Pancreas (tissue), 10 donors: Measurements from ENCODE around the gene CXXC5. TPM values are rescaled to one million over a fixed set of nuclear protein-coding genes. Genes with fewer than 3 reads are reported as not detected.

ENCODE experiments used
- ATAC-seq, 4 donors: fragments of 200-7000 bp; cut with Tn5 transposase; one replicate each; pipeline versions ENCODE4 v1.8.0 to v1.9.1; 2020; ENCODE audit warnings: mild to moderate bottlenecking in 4 of 4, moderate library complexity in 4 of 4
- DNase-seq, 6 donors: peaks; one replicate each; pipeline ENCODE4 v3.0.0-alpha.2; 2020
- FAIRE-seq: peaks from 2 replicates; lab custom pipeline; 2012; peaks lifted over from hg19 to GRCh38; lab: Jason Lieb, UNC
- H3K27ac ChIP-seq, 4 donors: fragments of 200-600 bp; sonication (generic); 1 replicate in 3 of 4; 2 replicates in 1 of 4; pipeline versions ENCODE4 v1.5.0 to v1.8.0; 2020
- H3K27me3 ChIP-seq, 4 donors: fragments of 200-600 bp; one replicate each; pipeline ENCODE4 v1.8.0; 2021
- H3K36me3 ChIP-seq, 3 donors: fragments of 200-600 bp; sonication (generic) in 1 of 3; one replicate each; pipeline versions ENCODE4 v1.5.0 to v1.8.0; 2020 to 2021
- H3K4me1 ChIP-seq, 3 donors: fragments of 200-600 bp; one replicate each; pipeline ENCODE4 v1.8.0; 2021
- H3K4me3 ChIP-seq, 4 donors: fragments of 200-600 bp; sonication (generic) in 2 of 4; one replicate each; pipeline versions ENCODE4 v1.5.0 to v1.8.0; 2020 to 2021
- H3K9me3 ChIP-seq, 4 donors: fragments of 200-600 bp; one replicate each; pipeline ENCODE4 v1.8.0; 2021
- WGBS, 2 donors: extraction: QIAGEN DNeasy Blood & Tissue Kit; methylation state at CpG; one replicate each; pipeline ENCODE4 v1.1.7; 2013; 5-methylcytosine and 5-hydroxymethylcytosine counted together
- intact Hi-C, 3 donors: fragments of 100-400 bp; cut with DNase I; formaldehyde crosslinking; loops; one replicate each; pipeline versions ENCODE4 v1.11.1 to v1.14.2; 2022
- polyA plus RNA-seq, 2 donors: library from polyadenylated mRNA; stranded (reverse); fragments of 200-250 nt; gene quantifications; one replicate each; pipeline ENCODE4 v1.2.3, GENCODE V29; 2013
- total RNA-seq, 6 donors: library from RNA; stranded (reverse); fragmentation: NEBNext Ultra II Directional in 4 of 6; extraction: Animal tissue kit (Norgen Biotek cat#: 25700) in 4 of 6; gene quantifications; one replicate each; pipeline versions ENCODE4 v1.2.1 to v1.2.4, GENCODE V29; 2021 to 2023
- TF ChIP-seq, protein P1 (sequence below), 4 donors: fragments of 200-600 bp; sonication (generic) in 3 of 4; IDR thresholded peaks; one replicate each; pipeline versions ENCODE4 v1.5.0 to v1.8.0; 2021; ENCODE audit warnings: antibody characterized with exemption in 4 of 4
- donor health status: healthy with polysubstance abuse.
- donor health status: DM: no; HTN: no; CAD: no; lungs with moderate emphysema.
- donor health status: DM: no; HTN: no; CAD: no.
- donor health status: control.
- donor health status: control.
- donor health status: Bipolar disorder and iron deficiency.
- donor health status: DM: yes; HTN: yes; CAD: no.
- donor health status: DM: no; HTN: no; CAD: no.
- donor health status: DM: no; HTN: no; CAD: no.
- donor health status: DM: yes; HTN: yes; CAD: no.

The CXXC5 gene
- total and polyA plus RNA-seq, 8 donors: 33.0 to 70.5 (median 44.1) TPM

DNA sequence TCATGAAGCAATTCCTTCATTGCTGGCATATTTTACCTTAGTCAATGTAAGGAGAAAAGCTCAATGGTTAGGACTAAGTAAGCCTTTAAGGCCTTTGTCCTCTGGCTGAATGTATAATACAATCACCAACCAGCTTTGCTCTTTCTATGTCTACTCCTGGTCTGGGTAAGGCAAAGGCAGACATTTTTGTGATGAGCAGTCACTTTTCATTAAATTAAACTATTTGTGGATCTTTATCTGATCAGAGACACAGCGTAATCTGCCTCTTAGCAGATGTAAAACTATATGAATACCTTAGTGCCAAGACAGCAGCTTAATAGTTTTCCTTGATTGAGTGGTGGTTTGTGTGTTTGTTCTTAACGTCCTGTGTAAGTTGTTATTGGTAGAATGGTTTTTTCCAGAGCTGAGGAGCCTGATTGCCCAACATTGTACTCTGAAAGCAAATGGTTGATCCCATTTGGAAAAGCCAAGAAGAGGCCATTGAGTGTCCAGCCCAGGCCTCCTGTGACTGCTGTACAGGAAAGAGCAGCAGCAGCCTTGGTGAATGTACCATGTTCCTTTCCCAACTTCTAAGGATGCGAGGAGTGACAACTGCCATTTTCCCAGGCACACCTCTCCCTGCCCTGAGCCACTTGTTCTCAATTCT, 16.5 kb upstream of the CXXC5 start:
- intact Hi-C loops: loop anchor here (2.0 to 10.0 kb wide), 4 partner anchors 53 to 133 kb away; no protein-coding TSS in a partner anchor
- Histone ChIP-seq H3K9me3 (no peaks in the 10 kb centered on the region), H3K4me3 (no peak overlapping the region), H3K4me1 (peaks cover 9 to 14% (median 13%) of the 10 kb centered on the region in 3 donors), H3K36me3 (peaks cover 0 to 15% (median 6%) of the 10 kb centered on the region in 3 donors), H3K27ac (no peak overlapping the region), H3K27me3 (no peaks in the 10 kb centered on the region)
- 75 to 77% methylated on average over 3 of the region's 3 CpGs for WGBS, 2 donors
- TF ChIP-seq, protein P1, sequence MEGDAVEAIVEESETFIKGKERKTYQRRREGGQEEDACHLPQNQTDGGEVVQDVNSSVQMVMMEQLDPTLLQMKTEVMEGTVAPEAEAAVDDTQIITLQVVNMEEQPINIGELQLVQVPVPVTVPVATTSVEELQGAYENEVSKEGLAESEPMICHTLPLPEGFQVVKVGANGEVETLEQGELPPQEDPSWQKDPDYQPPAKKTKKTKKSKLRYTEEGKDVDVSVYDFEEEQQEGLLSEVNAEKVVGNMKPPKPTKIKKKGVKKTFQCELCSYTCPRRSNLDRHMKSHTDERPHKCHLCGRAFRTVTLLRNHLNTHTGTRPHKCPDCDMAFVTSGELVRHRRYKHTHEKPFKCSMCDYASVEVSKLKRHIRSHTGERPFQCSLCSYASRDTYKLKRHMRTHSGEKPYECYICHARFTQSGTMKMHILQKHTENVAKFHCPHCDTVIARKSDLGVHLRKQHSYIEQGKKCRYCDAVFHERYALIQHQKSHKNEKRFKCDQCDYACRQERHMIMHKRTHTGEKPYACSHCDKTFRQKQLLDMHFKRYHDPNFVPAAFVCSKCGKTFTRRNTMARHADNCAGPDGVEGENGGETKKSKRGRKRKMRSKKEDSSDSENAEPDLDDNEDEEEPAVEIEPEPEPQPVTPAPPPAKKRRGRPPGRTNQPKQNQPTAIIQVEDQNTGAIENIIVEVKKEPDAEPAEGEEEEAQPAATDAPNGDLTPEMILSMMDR (IDR thresholded peaks at IDR 0.05): no peak
- no peak for DNase-seq
- no peak for FAIRE-seq
- ATAC-seq: no peak

- FAIRE-seq (no peak), DNase-seq (peak; percentile 56 to 81 (median 73)), ATAC-seq (peak in 3 of 4 donors; percentile 35 to 42 (median 40))
- TF ChIP-seq, protein P1 (IDR thresholded peaks at IDR 0.05): peak; percentile 89 to 93 (median 92)
- no peaks in the 10 kb centered on the region for H3K27me3 ChIP-seq
- intact Hi-C loops: loop anchor here (2.0 to 10.0 kb wide), 5 partner anchors 51 to 133 kb away; no protein-coding TSS in a partner anchor
- H3K4me1 ChIP-seq: peaks cover 13 to 17% (median 17%) of the 10 kb centered on the region in 3 donors
- no peaks in the 10 kb centered on the region for H3K36me3 ChIP-seq
- H3K27ac ChIP-seq: no peak overlapping the region
- H3K4me3 ChIP-seq: no peak overlapping the region
- H3K9me3 ChIP-seq: no peaks in the 10 kb centered on the region
- 2 to 7% methylated on average over 6 of the region's 6 CpGs for WGBS, 2 donors
Measured at GRCh38 chr5:139633295-139634027, 14.7 kb upstream of the CXXC5 start.

- DNase-seq (no peak), ATAC-seq (no peak), FAIRE-seq (no peak)
- intact Hi-C loops: loop anchor here in 2 of 3 donors (2.0 to 10.0 kb wide), 4 partner anchors 51 to 133 kb away; no protein-coding TSS in a partner anchor
- no peak overlapping the region for H3K27ac ChIP-seq
- H3K9me3 ChIP-seq: no peaks in the 10 kb centered on the region
- 65 to 70% methylated on average over 2 of the region's 2 CpGs for WGBS, 2 donors
- no peaks in the 10 kb centered on the region for H3K36me3 ChIP-seq
- H3K4me3 ChIP-seq: no peak overlapping the region
- TF ChIP-seq, protein P1 (IDR thresholded peaks at IDR 0.05): no peak
- peaks cover 18 to 22% (median 22%) of the 10 kb centered on the region in 3 donors for H3K4me1 ChIP-seq
- H3K27me3 ChIP-seq: no peaks in the 10 kb centered on the region
Measured at GRCh38 chr5:139634028-139634325, 14.2 kb upstream of the CXXC5 start.

DNA sequence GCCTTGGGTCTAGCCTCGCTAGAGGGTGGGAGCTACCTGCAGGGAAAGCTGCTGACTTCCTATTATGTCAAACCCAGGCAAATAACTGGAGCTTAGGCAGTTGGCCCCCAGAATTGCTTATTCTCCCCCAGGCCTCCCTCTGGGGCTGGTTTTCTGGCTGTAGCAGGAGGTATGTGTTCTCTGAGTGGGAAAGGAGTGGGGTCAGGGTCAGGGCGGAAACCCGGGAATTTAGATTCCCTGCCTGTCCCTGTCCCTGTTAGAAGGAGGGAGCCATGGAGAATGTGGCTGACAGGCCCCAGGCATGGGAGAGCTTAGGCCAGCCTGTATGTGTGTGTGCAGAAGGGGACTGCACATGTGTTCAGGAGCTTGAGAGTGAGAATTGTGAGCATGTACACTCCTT, 13.6 kb upstream of the CXXC5 start:
- H3K4me1 ChIP-seq: peaks cover 23 to 28% (median 28%) of the 10 kb centered on the region in 3 donors
- H3K36me3 ChIP-seq: no peaks in the 10 kb centered on the region
- 68 to 74% methylated on average over 3 of the region's 3 CpGs for WGBS, 2 donors
- H3K27ac ChIP-seq: no peak overlapping the region
- ATAC-seq (no peak), DNase-seq (no peak), FAIRE-seq (no peak)
- H3K9me3 ChIP-seq: no peaks in the 10 kb centered on the region
- TF ChIP-seq, protein P1 (IDR thresholded peaks at IDR 0.05): no peak
- H3K27me3 ChIP-seq: no peaks in the 10 kb centered on the region
- H3K4me3 ChIP-seq: no peak overlapping the region
- intact Hi-C loops: loop anchor here in 2 of 3 donors (2.0 to 10.0 kb wide), 4 partner anchors 50 to 132 kb away; no protein-coding TSS in a partner anchor
